SU-DHL-6 (cell line): ENCODE results near the gene POU4F1.

Experiments
- H2AFZ ChIP-seq: fragments of 200-600 bp; sonication (generic); 2 replicates; pipeline ENCODE4 v1.6.1; 2014; ENCODE audit warnings: low read depth, mild to moderate bottlenecking, moderate library complexity, mixed read lengths, antibody characterized with exemption, low read length; ENCODE audit not compliant: severe bottlenecking
- H3F3A ChIP-seq: fragments of 200-600 bp; shearing (Covaris generic); 2 replicates; pipeline ENCODE4 v1.6.0; 2016; ENCODE audit warnings: antibody characterized with exemption, mild to moderate bottlenecking; ENCODE audit not compliant: insufficient read depth
- H3K27ac ChIP-seq: fragments of 200-600 bp; sonication (generic); 2 replicates; pipeline ENCODE4 v1.5.1; 2016; ENCODE audit warnings: low read depth, mild to moderate bottlenecking, low read length, moderate library complexity, mixed read lengths
- H3K27me3 ChIP-seq: fragments of 200-600 bp; sonication (generic), shearing (Covaris generic); 2 replicates; pipeline ENCODE4 v1.6.0; 2014; ENCODE audit warnings: mild to moderate bottlenecking, low read length
- H3K36me3 ChIP-seq: fragments of 200-600 bp; sonication (generic); 2 replicates; pipeline ENCODE4 v1.6.1; 2014; ENCODE audit warnings: mild to moderate bottlenecking, low read length, mixed read lengths
- H3K4me2 ChIP-seq: fragments of 300-600, 200-600 bp; shearing (Covaris generic), sonication (generic); 2 replicates; pipeline ENCODE4 v1.6.0; 2014; ENCODE audit warnings: low read length, low read depth, mild to moderate bottlenecking; ENCODE audit not compliant: poor library complexity, severe bottlenecking
- H3K4me3 ChIP-seq: fragments of 200-600 bp; sonication (generic); 2 replicates; pipeline ENCODE4 v1.5.1; 2014; ENCODE audit warnings: antibody characterized with exemption, low read length, mild to moderate bottlenecking, mixed read lengths; ENCODE audit not compliant: insufficient read depth, poor library complexity, severe bottlenecking
- H3K79me2 ChIP-seq: fragments of 200-600 bp; sonication (generic); 2 replicates; pipeline ENCODE4 v1.6.1; 2014; ENCODE audit warnings: mild to moderate bottlenecking, low read length, moderate library complexity; ENCODE audit not compliant: insufficient read depth
- H3K9ac ChIP-seq: fragments of 200-600 bp; sonication (generic); 2 replicates; pipeline ENCODE4 v1.7.0; 2014; ENCODE audit warnings: mild to moderate bottlenecking, low read length
- H3K9me2 ChIP-seq: fragments of 200-600 bp; sonication (generic); replicated peaks from 2 replicates; pipeline ENCODE4 v1.6.1; 2014; ENCODE audit warnings: low read length; ENCODE audit not compliant: insufficient read depth
- H3K9me3 ChIP-seq: fragments of 200-600 bp; sonication (generic); 2 replicates; pipeline ENCODE4 v1.6.1; 2014; ENCODE audit warnings: low read length, mixed read lengths; ENCODE audit not compliant: insufficient read depth
- H4K20me1 ChIP-seq: fragments of 200-600 bp; sonication (generic); 2 replicates; pipeline ENCODE4 v1.6.1; 2014; ENCODE audit warnings: low read depth, mild to moderate bottlenecking, antibody characterized with exemption, low read length, moderate library complexity, mixed read lengths
- CTCF ChIP-seq: fragments of 200-600 bp; sonication (generic); IDR thresholded peaks from one replicate; pipeline ENCODE4 v1.5.1; 2017; ENCODE audit warnings: antibody characterized with exemption, mild to moderate bottlenecking, low read length, moderate library complexity; ENCODE audit not compliant: insufficient read depth, poor library complexity, severe bottlenecking
- EZH2phosphoT487 ChIP-seq: fragments of 200-600 bp; sonication (generic), shearing (Covaris generic); conservative IDR thresholded peaks from 2 replicates; pipeline ENCODE4 v1.6.1; 2018; ENCODE audit warnings: mild to moderate bottlenecking, antibody characterized with exemption, low read length, moderate library complexity, mixed read lengths

POU4F1 gene

GRCh38 chr13:78572459-78572858 lies 30.9 kb downstream of the POU4F1 start:
- H3K27me3 ChIP-seq, result no peaks in the 10 kb centered on the region
- no peaks in the 10 kb centered on the region for H3K9me2 ChIP-seq
- no peaks in the 10 kb centered on the region for H3F3A ChIP-seq
- no peaks in the 10 kb centered on the region for H3K79me2 ChIP-seq
- no peak overlapping the region for H3K27ac ChIP-seq
- no peaks in the 10 kb centered on the region for H3K36me3 ChIP-seq
- H3K4me2 ChIP-seq, result no peak overlapping the region
- no peak overlapping the region for H3K9ac ChIP-seq
- no peaks in the 10 kb centered on the region for H4K20me1 ChIP-seq
- H3K4me3 ChIP-seq, result no peak overlapping the region
- no peak overlapping the region for H2AFZ ChIP-seq
- TF ChIP-seq CTCF (no peak), EZH2phosphoT487 (no peak)
- no peaks in the 10 kb centered on the region for H3K9me3 ChIP-seq

GRCh38 chr13:78569029-78569428 lies 34.3 kb downstream of the POU4F1 start:
- Histone ChIP-seq H3K9ac (no peak overlapping the region), H3K4me3 (no peak overlapping the region), H2AFZ (no peak overlapping the region), H3F3A (no peaks in the 10 kb centered on the region), H3K36me3 (no peaks in the 10 kb centered on the region), H3K9me2 (no peaks in the 10 kb centered on the region), H3K9me3 (no peaks in the 10 kb centered on the region), H3K27ac (no peak overlapping the region), H3K4me2 (no peak overlapping the region), H3K79me2 (no peaks in the 10 kb centered on the region), H4K20me1 (no peaks in the 10 kb centered on the region), H3K27me3 (no peaks in the 10 kb centered on the region)
- TF ChIP-seq CTCF (no peak), EZH2phosphoT487 (no peak)

- Histone ChIP-seq H3F3A (no peaks in the 10 kb centered on the region), H3K27me3 (no peaks in the 10 kb centered on the region), H3K27ac (no peak overlapping the region), H3K9ac (no peak overlapping the region), H3K9me3 (no peaks in the 10 kb centered on the region), H3K4me2 (no peak overlapping the region), H3K9me2 (no peaks in the 10 kb centered on the region), H4K20me1 (no peaks in the 10 kb centered on the region), H3K4me3 (no peak overlapping the region), H2AFZ (no peak overlapping the region), H3K79me2 (no peaks in the 10 kb centered on the region), H3K36me3 (no peaks in the 10 kb centered on the region)
- TF ChIP-seq EZH2phosphoT487 (no peak), CTCF (no peak)
These were observed 36.7 kb downstream of the POU4F1 start for GRCh38 chr13:78566631-78567030.
